Tibial nerve (tissue), 4 donors: ENCODE data around the gene TTPAL. TPM values are rescaled to one million over a fixed set of nuclear protein-coding genes. Genes with fewer than 3 reads are reported as not detected.

Source experiments
- DNase-seq, 2 donors: peaks; one replicate each; pipeline ENCODE4 v3.0.0-alpha.2; 2019; ENCODE audit warnings: low spot score in 2 of 2
- H3K27ac ChIP-seq, 4 donors: fragments of 200-600 bp; sonication (generic) in 3 of 4; one replicate each; pipeline ENCODE4 v1.5.1; 2017 to 2019; ENCODE audit warnings: mild to moderate bottlenecking in 1 of 4
- H3K27me3 ChIP-seq, 2 donors: fragments of 200-600 bp; sonication (generic) in 1 of 2; one replicate each; pipeline versions ENCODE4 v1.5.1 to v1.6.0; 2017 to 2019
- H3K36me3 ChIP-seq, 3 donors: fragments of 200-600 bp; sonication (generic); one replicate each; pipeline ENCODE4 v1.5.1; 2018 to 2019
- H3K4me1 ChIP-seq, 4 donors: fragments of 200-600 bp; sonication (generic) in 3 of 4; one replicate each; pipeline ENCODE4 v1.5.1; 2017 to 2019
- H3K4me3 ChIP-seq, 4 donors: fragments of 200-600 bp; sonication (generic) in 3 of 4; one replicate each; pipeline ENCODE4 v1.5.1; 2017 to 2019; ENCODE audit warnings: mild to moderate bottlenecking in 1 of 4, moderate library complexity in 1 of 4
- H3K9me3 ChIP-seq, 4 donors: fragments of 200-600 bp; sonication (generic) in 3 of 4; one replicate each; pipeline ENCODE4 v1.5.1; 2017 to 2019
- EP300 ChIP-seq, 2 donors: sonication (generic); formaldehyde crosslinking; IDR thresholded peaks; one replicate each; pipeline ENCODE4 v1.6.1; 2017; ENCODE audit warnings: antibody characterized with exemption in 2 of 2, mild to moderate bottlenecking in 1 of 2
- POLR2A ChIP-seq, 2 donors: fragments of 450-650 bp; IDR thresholded peaks; one replicate each; pipeline ENCODE4 v1.6.1; 2017; ENCODE audit warnings: antibody characterized with exemption in 2 of 2, mild to moderate bottlenecking in 2 of 2, moderate library complexity in 2 of 2
- WGBS, 2 donors: methylation state at CpG; one replicate each; pipeline ENCODE4 v1.1.5; 2018; 5-methylcytosine and 5-hydroxymethylcytosine counted together
- small RNA-seq: library from RNA; depleted of rRNA; stranded (forward); fragments of <200 nt; gene quantifications from one replicate; pipeline ENCODE3, GENCODE V24; 2016
- total RNA-seq, 4 donors: library from RNA; depleted of rRNA; stranded (reverse); fragments of >200 nt; gene quantifications; one replicate each; pipeline ENCODE4 v1.1.0, GENCODE V29; 2016
- TF ChIP-seq, protein P1 (sequence below), 5 experiments: fragments of 200-600 bp in 3 of 5; fragments of 450-650 bp in 2 of 5; sonication (generic) in 3 of 5; IDR thresholded peaks; one replicate each; pipeline ENCODE4 v1.5.1; 2016 to 2019; ENCODE audit warnings: antibody characterized with exemption in 5 of 5, mild to moderate bottlenecking in 3 of 5, moderate library complexity in 2 of 5

Gene TTPAL
- total RNA-seq, 4 donors from 2014 or later, result 13.0 to 23.7 (median 16.9) TPM

DNA sequence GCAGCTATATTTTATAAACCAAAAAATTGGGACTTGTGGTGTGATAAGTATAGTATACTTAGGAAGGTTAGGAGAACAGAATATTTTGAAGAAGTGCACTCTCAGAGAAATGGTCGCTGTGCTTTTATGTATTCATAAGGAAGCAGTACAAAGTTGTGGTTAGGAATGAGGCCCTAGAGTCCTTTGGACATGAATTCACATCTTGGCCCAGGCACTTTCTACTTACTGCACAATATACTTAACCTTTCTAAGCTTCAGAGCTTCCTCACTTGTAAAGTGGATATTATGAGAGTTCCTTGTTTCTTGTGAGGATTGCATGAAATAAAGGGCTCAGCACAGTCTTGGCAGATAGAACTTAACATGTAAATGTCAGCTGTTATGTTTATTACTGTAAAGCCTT lies 67.2 kb downstream of the TTPAL start:
- H3K9me3 ChIP-seq, result no peaks in the 10 kb centered on the region
- TF ChIP-seq POLR2A (IDR thresholded peaks at IDR 0.05), result no peak
- no peak for TF ChIP-seq EP300 (IDR thresholded peaks at IDR 0.05)
- TF ChIP-seq, protein P1, sequence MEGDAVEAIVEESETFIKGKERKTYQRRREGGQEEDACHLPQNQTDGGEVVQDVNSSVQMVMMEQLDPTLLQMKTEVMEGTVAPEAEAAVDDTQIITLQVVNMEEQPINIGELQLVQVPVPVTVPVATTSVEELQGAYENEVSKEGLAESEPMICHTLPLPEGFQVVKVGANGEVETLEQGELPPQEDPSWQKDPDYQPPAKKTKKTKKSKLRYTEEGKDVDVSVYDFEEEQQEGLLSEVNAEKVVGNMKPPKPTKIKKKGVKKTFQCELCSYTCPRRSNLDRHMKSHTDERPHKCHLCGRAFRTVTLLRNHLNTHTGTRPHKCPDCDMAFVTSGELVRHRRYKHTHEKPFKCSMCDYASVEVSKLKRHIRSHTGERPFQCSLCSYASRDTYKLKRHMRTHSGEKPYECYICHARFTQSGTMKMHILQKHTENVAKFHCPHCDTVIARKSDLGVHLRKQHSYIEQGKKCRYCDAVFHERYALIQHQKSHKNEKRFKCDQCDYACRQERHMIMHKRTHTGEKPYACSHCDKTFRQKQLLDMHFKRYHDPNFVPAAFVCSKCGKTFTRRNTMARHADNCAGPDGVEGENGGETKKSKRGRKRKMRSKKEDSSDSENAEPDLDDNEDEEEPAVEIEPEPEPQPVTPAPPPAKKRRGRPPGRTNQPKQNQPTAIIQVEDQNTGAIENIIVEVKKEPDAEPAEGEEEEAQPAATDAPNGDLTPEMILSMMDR (IDR thresholded peaks at IDR 0.05), result no peak
- no peak overlapping the region for H3K27ac ChIP-seq
- no peak for DNase-seq
- WGBS, 2 donors, result 52 to 69% methylated on average over 1 of the region's 1 CpG
- H3K4me3 ChIP-seq, result no peak overlapping the region
- H3K4me1 ChIP-seq, result peaks cover 0 to 16% (median 0%) of the 10 kb centered on the region in 4 donors
- no peaks in the 10 kb centered on the region for H3K36me3 ChIP-seq
- H3K27me3 ChIP-seq, result no peaks in the 10 kb centered on the region

DNA sequence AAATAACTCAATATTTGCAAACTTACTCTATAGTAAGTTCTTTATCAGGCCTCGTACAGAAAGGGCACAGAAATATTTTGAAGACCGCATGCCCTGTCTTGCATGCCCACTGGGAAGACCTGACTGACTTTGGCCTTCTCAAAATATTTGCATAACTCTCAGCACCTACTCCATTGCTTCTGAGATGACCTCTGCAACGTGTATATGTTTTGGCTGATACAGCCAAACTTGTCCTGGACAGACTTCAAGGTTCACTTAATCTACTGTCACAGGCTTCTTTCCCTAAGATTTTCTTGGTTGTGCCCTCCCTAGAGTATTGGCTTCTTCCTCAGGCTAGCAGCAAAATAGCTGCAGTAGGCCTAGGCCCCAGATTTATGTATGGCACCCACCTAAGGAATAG lies 67.7 kb downstream of the TTPAL start:
- Histone ChIP-seq H3K27ac (no peak overlapping the region), H3K4me1 (peaks cover 0 to 20% (median under 1%) of the 10 kb centered on the region in 4 donors), H3K4me3 (no peak overlapping the region), H3K27me3 (no peaks in the 10 kb centered on the region), H3K9me3 (no peaks in the 10 kb centered on the region), H3K36me3 (no peaks in the 10 kb centered on the region)
- 71 to 74% methylated on average over 3 of the region's 3 CpGs for whole genome bisulfite sequencing, 2 donors
- TF ChIP-seq POLR2A (IDR thresholded peaks at IDR 0.05), result no peak
- TF ChIP-seq, protein P1 (IDR thresholded peaks at IDR 0.05), result no peak
- no peak for TF ChIP-seq EP300 (IDR thresholded peaks at IDR 0.05)
- DNase-seq, result no peak

Small RNA genes within 50 kb of the gene (small RNA-seq; reads per million reads assigned to genes)
- not detected for gene RPL37AP1

Other genes with a start within 250 kb of the TTPAL start
- gene GDAP1L1, start 228.6 kb upstream of the TTPAL start, total RNA-seq, result not detected
- 10 to 100 TPM in 3 of 4 donors, 1 to 10 TPM in 1; 9.0 to 13.8 (median 10.7) TPM for gene FITM2, start 164.7 kb upstream of the TTPAL start, total RNA-seq
- gene R3HDML, start 138.8 kb upstream of the TTPAL start, total RNA-seq, result not detected
- not detected for gene HNF4A, start 120.2 kb upstream of the TTPAL start, total RNA-seq
- 10 to 100 TPM; 59.7 to 97.5 (median 86.7) TPM for gene SERINC3, start 46.2 kb downstream of the TTPAL start, total RNA-seq
- 100 to 1,000 TPM in 2 of 4 donors, 10 to 100 TPM in 2; 78.2 to 108 (median 91.5) TPM for gene PKIG, start 106.7 kb downstream of the TTPAL start, total RNA-seq
- gene ADA, start 175.8 kb downstream of the TTPAL start, total RNA-seq, result 10 to 100 TPM; 11.1 to 14.9 (median 12.4) TPM
- 1,000 to 10,000 TPM in 1 of 4 donors, 100 to 1,000 TPM in 2, 10 to 100 TPM in 1; 84.0 to 1,826 (median 378) TPM for gene CCN5, start 239.5 kb downstream of the TTPAL start, total RNA-seq